Activated T-cell treated with anti-CD3 and anti-CD28 coated beads for 48 hours (primary cell): ENCODE results near the gene SHROOM4.

Experiments
- DNase-seq: peaks from one replicate; pipeline ENCODE4 v3.0.0-alpha.2; 2020; ENCODE audit warnings: low read depth

SHROOM4 gene

GRCh38 chrX:50618788-50619558, 195.0 kb downstream of the SHROOM4 start:
- DNase-seq: no peak

GRCh38 chrX:50617183-50617582, 196.8 kb downstream of the SHROOM4 start:
- DNase-seq: no peak

GRCh38 chrX:50615570-50616158, 198.3 kb downstream of the SHROOM4 start:
- DNase-seq: no peak

GRCh38 chrX:50614460-50614859, 199.5 kb downstream of the SHROOM4 start:
- DNase-seq: no peak

GRCh38 chrX:50613846-50614245, 200.1 kb downstream of the SHROOM4 start:
- DNase-seq: no peak

GRCh38 chrX:50609796-50610195, 204.2 kb downstream of the SHROOM4 start:
- no peak for DNase-seq

GRCh38 chrX:50606300-50606950, 207.6 kb downstream of the SHROOM4 start:
- DNase-seq: no peak

- DNase-seq: no peak
These were observed 217.9 kb downstream of the SHROOM4 start for GRCh38 chrX:50596056-50596455.

- no peak for DNase-seq
These were observed 219.2 kb downstream of the SHROOM4 start for GRCh38 chrX:50594788-50595187.

GRCh38 chrX:50586980-50587379, 227.0 kb downstream of the SHROOM4 start:
- DNase-seq: no peak

- DNase-seq: no peak
These were observed 227.6 kb downstream of the SHROOM4 start for GRCh38 chrX:50586407-50586806.

GRCh38 chrX:50581405-50581804, 232.6 kb downstream of the SHROOM4 start:
- no peak for DNase-seq

- no peak for DNase-seq
These were observed 234.0 kb downstream of the SHROOM4 start for GRCh38 chrX:50579955-50580354.

- no peak for DNase-seq
These were observed 236.7 kb downstream of the SHROOM4 start for GRCh38 chrX:50577326-50577725.

- DNase-seq: no peak
These were observed 246.4 kb downstream of the SHROOM4 start for GRCh38 chrX:50567636-50568035.

- DNase-seq: no peak
These were observed 248.3 kb downstream of the SHROOM4 start for GRCh38 chrX:50565718-50566117.
